ENCODE measurements around the gene IGFBP2.

The IGFBP2 gene

DNA sequence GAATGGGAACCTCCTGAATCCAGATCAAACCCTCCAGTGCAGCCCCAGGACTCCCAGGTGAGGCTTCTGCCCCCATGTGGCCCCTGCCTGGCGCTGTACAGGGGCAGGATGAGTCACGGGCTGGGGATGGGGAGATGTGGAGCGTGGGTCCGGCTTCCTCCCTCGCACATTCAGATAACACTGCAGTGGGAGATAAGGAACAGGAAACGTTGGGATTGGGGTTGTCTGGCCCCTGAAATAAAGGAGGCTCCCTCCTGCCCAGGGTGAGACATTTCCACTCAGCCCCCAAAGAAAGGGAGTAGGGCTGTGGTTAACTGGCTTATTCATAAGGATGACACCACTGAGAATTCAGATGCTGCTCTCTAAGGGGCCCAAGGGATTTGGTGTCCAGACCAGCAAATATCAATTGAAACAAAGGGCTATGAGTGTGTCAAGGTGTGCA is 31.4 kb downstream of the IGFBP2 start:
- no peak for DNase-seq

DNA sequence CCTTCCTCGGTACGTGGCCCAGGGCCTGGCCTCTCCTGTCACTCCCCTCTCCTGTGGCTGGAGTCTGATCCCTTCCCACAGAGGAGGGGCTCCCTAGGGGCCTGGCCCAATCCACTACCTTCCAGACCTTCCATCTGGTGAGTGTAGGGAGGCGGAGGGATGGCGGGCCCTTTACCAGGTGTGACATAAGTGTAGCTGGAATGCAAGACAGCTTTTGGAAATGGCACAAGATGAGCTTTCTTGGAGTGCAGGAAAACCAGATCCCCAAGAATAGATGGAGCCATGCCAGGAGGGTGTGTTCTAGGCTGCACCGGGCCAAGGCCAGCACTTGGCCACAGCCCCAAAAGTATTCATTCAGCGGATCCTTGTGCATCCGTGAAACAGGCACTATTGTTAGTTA is 32.0 kb downstream of the IGFBP2 start:
- no peak for DNase-seq

DNA sequence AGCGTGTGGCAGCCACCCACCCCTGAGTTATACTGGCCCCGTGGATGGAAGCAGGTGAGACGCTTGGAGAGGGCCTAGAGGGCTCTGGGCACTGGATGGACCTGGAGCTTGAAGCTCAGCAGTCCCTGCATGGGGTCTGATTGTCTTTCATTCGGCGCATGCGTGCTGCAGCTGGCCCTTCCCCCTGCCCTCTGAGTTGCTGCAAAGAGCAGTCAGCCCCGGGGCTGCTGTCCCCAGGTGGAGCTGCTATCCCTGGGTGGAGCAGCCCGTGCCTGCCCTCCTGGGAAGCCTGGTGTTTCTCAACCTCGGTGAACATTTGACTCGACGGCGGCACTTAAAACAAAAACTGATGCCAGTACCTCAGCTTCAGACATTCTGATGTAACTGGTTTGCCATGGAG is 32.5 kb downstream of the IGFBP2 start:
- no peak for DNase-seq

DNA sequence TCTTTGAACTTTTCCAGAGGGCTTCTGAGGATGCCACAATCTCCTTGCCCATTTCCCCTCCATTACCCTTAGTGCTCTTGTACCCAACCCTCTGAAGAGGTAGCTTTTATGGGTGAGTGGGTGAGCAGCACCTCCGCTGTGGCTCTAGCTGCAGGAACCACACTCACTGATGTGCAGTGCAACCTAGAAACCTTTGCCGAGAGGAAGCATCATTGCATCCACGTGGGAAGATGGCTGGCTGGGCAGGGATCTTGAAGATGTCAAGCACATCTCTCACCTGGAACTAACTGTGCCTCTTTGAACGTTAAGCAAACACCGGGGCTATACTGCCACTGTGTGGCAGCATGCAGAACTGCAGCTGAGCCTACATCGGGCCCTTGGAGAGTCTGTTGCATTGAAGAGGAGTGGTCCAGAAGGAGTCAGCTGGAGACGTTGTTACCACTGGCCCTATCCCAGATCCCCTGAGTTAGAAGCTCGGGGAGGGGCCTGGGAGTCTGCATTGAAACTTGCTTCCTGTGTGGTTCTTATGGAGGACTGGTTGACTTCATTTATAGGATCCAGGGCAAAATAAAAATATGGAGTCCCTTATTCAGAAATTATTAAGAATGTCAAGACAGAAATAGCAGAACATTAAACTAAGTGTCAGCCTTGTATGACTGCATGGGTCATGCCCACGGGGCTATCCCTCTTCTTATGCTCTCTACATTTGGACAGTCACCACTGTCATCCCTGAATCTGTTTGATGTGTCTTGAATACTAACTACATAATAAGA is 33.4 kb downstream of the IGFBP2 start:
- peak; percentile 74 for DNase-seq

DNA sequence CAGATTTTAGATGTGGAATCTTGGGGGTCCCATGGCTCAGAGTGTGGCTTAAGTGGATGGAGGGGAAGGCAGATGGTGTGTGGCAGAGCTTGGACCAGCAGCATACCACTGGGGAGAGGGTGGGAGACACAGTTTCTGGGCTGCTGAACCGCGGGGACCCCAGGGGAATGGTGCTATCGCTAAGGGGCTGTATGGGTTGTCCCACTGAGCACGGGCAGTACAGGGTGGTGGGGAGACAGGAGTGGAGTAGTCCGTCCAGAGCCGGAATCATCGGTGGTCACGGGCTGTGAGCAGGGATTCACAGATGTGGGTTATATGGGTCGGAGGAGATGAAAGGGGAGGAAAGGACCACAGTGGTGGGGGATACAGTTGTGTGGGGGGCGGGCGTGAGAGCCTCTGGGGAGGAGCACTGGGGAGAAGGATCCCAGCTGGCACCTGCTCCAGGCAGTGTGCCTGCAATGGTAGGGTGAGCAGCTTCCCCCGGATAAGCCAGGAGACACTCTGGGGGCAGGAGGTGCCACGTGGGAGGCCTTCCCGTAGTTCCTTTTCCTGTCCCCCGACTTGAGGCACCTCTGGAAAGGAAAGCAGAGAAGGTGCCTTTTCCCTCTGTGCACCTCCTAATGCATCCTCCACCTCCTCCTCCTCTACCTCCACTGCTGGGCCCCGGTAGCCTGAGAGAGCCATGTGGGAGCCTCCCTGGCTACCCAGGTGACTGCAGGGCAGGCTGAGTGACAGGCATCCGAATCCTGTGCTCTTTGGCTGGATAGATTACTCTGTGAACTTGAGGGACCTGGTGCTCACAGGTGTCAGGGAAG is 37.3 kb downstream of the IGFBP2 start:
- DNase-seq = no peak

DNA sequence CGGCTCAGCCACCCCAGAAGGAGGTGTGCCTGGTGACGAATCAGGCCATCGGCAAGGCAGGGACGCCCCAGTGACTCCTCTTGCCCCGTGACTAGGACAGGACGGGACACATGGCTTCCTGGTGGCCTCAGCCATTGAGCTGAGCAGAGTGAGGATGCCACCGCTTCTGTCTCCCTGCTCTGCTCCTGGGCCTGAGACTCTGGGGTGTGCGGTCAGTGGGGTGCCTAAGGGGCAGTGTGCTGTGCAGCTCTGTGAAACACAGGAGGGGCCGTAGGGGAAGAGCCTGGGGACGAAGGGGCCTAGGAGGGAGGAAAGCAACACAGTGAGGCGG is 37.8 kb downstream of the IGFBP2 start:
- DNase-seq = no peak

DNA sequence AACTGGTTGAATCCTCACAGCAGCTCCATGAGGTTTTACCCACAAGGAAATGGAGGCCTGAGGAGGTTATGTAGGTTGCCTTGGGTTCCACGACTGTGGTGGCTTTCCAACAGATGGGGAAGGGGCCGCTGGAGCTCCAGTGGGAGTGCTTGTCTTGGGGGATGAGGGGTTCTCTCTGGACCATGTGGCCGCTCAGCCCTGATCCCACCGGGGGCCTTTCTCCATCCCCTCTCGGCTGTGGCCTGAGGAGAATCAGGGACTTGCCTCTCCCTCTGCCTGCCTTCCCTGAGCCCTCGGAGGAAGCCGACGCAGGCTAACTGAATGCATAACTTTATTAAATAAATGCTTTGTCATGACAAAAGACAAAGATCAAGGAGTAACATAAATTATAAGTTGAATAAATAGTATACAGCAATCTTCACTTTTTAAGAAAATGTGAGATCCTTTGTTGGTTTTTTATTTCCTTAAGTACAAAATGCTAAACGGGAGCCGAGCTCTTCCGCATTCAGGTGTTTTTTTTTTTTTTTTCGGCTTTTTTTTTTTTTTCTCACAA is 38.6 kb downstream of the IGFBP2 start:
- DNase-seq = no peak

DNA sequence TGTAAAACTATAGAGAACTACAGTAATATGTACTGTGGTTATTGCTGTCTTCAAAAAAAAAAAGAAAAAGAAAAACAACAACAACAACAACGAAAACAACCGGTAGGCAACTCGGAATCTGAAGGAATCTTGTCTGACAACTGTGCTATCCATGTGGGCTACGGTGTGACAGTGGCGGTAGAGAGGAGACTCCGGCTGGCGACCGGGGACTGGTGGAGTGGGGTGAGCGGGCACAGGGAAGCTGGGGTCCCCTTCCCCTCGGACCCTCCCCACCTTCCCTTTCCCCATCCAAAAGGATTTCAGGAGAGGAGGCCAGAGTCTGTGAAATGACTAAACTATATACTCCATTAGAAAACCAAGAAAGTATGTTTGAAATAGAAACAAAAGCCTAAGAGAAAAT is 39.2 kb downstream of the IGFBP2 start:
- DNase-seq = no peak

DNA sequence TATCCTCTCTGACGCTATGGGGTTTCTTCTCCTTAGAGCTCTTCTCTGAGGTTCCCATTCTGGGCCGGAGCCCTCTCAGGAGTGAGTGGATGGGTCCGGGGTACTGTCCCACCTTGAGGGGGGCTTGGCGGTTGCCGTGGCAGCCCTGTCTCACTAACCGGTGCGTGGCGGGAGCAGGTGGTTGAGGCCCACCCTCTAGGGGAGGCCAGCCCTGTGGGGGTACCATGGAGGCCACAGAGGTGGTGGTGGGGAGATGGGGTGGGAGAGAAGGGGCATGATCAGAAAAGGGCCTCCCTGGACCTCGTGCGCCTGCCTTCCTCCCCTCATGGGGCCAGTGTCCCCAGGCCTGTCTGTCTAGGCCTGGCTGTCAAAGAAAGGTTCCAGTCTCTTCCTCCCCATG is 39.8 kb downstream of the IGFBP2 start:
- DNase-seq = no peak

DNA sequence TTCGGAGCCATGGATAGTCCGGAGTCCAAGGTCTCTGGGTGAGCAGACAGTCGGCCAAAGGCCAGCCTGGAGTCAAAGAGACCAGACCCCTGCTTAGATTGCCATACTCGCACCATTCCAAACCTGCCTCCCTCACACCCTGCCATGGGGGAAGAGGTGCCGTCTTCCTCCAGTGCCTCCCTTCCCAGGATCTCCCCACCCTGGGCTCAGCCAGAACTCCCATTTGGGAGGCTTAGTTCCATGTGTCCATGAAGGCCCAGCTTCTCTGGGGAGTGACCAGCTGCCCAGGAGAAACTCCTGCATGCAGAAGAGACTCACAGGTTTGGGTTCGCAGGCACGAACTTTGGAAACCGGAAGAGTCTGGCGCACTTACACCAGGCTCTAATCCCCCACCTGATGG is 40.4 kb downstream of the IGFBP2 start:
- no peak for DNase-seq

DNA sequence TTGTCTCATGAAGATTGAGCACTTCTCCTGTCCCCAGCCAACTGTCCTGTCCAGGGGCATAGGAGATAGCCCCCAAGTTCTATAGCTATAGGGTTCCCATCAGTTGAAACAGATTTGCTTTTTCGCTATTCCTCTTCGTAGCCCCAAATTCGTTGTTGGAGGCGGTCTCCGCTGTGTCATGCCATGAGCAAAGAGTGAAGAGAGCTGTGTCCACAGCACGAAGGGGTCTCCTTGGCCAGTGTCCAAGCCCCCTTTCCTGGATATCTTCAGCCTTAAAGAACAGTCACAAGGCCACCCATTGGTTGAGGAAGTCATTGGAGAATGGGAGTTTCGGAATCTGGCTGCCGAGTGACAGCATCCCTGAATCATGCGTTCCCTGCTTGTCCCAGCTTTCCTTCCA is 41.2 kb downstream of the IGFBP2 start:
- DNase-seq = no peak

DNA sequence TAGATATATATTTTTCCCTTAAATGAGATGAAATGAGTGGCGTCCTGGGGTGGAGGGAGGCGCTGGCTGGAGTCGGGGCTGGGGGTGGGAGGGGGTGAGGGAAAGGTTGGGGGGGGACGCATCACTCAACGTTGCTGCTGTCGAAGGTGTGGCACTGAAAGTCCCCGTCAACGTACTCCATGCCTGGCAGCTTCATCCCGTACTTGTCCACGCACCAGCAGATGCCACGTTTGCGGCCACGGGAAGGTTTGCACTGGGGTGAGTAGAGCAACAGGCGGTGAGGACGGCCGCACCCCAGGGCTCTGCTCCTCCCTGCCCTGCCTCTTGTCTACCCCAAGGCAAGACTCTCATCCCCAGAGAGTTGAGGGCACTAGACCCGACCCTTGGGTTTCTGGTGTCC is 43.4 kb downstream of the IGFBP2 start:
- no peak for DNase-seq

DNA sequence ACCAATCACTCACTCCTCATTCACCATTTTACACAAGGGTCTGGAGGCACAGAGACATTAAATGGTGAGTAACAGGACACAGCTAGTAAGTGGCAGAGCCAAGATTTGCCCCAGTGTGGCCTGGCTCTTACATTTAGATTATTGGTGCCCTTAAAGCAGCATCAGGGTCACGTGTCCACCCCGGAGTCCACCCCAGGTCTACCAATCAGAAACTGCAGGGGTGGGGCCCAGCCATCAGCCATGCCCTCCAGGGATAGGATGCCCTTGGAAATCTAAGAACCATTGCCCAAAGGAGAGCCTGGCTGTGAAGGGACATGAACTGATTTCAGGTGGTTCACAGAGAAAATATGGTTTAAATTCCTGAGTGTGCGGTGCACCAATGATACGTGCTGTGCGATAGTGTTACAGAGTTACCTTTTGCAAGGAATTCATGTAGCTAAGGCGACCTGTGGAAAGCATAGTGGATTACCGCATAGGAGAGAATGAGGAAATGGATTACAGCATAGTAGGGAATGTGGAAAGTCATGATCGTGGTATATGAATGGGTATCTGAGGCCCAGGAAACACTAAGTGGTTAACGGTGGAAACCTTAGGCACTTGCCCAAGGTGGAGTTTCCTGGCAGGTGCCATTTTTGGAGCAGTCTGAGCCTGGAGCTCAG is 44.3 kb downstream of the IGFBP2 start:
- DNase-seq = no peak

DNA sequence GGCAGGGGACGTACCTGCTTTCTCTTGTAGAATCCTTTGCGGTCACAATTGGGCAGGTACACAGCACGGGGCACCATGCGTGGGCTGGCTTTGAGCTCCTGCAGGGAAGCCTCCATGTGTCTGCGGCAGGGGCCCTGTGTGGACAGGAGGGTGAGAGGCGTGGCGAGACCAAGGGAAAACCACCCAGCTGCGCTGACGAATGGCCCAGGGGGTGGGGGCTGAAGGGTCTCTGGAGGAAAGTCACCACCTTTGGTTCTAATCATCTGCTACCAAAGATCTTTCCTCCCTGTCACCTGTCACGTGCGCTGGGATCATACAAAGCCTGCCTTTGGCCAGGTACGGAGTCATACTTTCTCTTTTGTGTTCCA is 44.9 kb downstream of the IGFBP2 start:
- DNase-seq = no peak

DNA sequence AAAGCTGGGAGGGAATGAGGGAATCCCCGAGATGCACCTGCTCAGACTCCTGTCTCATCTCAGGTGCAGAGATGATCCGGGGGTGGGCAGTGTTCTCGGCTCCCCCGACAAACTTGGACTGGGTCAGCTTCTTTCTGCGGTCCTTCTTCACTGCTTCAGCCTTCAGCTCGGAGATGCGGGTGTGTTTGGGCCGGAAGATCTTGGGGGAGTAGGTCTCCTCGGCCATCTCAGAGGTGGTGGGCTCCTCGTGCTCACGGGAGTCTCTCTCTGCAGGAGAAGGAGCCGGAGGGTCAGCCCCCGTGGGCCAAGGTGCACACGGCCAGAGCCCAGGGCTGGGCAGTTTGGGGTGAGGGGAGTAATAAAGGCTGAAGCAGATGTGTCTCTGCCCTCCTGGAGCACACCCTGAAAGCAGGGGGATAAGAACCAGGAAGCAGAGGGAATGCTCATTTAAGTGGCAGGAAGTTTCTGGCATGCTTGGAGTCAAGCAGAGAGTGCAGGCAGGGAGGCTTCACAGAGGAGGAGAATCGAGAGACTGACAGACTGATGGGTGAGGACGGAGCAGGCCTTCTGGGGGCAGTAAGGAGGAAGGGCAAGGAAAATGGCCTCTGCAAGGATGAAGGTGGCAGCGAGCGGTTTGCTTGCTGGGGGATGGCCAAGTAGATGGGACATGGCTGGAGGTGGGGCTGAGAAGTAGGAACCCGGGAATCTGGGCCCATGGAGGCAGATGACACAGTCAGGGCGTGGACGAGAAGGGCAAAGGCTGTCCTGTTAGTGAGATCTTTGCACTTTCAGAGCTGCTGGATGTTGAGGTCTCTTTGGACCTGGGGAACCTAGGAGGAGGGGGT is 45.8 kb downstream of the IGFBP2 start:
- no peak for DNase-seq

DNA sequence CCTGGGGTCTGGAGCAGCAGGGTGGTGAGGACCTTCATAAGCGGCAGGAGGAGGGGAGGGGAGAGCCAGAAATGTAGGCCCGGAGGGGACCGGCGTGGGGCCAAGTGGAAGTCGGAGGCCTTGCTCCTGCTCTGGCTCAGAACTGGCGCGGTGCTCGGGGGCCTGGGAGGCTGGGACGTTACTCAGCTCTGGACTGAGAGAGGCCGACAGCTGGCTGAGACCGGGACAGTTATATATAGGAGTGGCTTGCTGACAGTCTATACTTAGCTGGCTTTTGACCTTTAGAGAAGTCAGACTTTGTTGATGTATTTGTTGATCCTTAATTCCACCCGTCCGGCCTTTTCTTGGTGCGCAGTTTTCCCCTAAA is 46.4 kb downstream of the IGFBP2 start:
- DNase-seq = no peak

DNA sequence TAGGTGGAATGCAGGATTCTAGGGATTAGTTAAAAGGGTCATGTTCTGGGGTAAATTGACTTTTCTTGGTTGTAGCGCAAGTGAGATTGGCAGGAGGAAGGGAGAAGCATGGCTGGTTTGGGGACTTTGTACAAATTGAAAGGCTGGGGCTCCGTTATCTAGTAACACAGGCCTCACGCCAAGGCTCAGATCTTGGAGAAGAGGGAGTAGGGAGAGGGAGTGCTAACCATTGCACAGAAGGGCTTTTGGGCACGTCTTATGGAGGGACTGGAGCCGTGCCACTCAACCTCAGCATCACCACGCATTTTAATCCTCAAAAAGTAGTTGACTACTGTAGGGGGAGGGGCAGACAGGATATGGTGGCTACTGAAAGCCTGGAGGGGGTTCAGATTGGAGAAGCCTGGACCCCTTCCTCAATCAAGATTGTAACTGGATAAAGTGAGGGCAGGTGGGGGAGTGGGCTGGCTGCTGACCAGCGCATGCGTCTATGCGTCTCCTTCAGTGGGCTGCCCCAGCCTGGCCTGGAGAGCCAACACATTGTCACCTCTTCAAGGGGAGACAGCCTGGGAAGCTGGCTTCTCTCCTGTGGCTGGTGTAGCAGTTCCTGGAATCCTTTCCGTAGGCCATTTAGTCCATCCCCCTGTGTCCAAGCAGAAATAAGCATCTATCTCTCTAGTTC is 47.9 kb downstream of the IGFBP2 start:
- DNase-seq = no peak

DNA sequence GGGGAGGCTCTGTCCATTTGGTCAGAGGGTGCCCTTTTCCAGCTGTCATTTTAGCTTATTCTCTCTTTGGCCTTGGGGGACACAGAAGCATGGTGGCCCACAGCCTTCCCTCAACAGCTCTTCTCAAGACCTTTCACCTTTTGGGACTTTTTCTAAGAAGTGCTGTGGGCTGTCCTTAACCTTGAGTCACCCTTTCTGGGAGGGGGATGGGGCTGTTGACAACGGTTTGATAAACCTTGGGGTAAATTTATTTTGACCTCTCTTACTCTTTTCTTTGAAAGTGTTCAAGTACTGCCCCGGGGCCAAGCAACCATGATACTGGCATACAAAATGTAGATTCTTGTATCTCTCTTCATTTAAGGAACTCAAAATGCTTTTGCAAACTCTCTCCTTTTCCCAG is 48.5 kb downstream of the IGFBP2 start:
- no peak for DNase-seq

DNA sequence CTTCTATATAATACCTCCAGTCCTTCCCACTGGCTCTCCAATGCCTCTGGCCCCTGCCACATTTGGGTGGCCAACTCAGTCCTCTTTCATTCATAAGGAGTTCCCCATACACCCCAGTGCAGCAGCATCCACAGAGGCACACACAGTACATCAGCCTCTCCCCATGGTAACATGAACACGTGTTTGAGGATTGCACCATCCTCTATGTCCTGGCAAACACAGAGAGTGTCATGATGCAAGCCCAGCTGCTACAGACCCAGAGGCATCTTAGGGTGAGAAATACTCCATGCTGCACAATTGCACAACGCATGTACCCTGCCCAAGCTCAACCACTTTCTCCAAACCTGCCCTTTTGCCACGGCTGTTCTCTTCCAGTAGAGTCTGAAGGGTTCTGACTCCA is 50.6 kb downstream of the IGFBP2 start:
- DNase-seq = no peak

DNA sequence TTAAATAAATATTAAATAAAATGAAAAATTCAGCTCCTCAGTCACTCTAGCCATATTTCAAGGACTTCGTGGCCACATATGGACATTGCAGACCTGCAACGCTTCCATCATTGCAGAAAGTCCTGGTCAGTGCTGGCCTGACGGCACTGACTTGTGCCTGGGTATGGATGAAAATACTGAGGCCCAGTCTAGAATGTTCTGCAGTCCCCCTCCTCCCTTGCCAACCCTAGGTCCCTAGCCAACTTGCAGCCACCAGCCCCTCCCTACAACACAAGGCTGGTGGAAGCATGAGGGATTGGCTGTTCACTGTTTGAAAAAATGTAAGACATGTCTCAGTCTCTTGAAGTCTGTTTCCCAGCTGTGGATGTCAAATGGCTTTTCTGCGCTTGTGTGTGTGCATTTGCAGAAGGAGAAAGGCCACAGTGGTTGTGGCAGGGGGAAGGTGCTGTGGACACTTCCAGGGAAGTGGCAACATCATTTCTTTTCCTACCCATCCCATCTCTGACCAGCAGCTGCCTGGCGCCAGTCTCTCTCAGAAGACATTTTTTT is 52.2 kb downstream of the IGFBP2 start:
- DNase-seq = no peak

DNA sequence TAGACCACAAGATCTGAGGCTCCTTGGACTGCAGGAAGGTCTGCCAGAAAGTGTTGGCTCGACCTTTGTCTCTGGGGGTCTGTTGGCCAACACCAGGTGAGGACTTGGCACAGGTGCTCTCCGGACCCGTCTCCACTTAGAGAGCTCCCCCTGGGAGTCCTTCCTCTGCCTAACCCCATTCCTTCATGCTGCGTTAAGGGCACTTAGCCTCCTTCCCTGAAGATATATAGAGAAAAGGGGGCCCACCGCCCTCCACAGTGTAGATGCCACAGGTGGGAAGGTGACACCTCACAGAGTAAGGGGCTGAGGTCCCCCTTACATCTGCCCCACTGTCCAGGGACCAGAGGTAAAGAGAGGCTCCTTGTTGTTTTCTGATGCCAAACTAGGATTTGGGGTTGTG is 53.9 kb downstream of the IGFBP2 start:
- DNase-seq = no peak

DNA sequence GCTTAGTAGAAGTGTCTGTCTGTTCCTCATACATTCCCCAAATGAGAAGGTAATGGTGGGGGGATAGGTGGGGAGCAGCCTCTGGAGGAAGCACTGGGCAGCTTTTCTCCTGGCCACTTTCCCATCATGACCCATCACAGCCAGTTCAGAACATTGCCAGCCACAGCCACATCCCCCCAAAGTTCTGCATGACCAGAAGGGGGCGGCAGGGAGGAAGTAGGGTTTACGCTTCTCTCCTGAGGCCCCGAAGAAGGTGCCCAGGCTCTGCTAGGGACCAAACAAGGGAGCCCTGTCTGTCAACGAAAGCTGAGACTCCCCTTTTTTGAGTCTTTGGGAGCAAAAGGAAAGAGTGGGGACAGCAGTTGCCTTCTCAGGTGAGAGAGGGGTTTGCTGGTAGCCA is 54.4 kb downstream of the IGFBP2 start:
- DNase-seq = no peak

Measured in NCI-H774 (cell line).